Vagina (tissue), 2 donors: Measurements from ENCODE around the gene TTC23L. TPM values are rescaled to one million over a fixed set of nuclear protein-coding genes. Genes with fewer than 3 reads are reported as not detected.

Experiments
- DNase-seq, 2 donors: peaks; one replicate each; pipeline ENCODE4 v3.0.0-alpha.2; 2017; ENCODE audit errors: extremely low spot score in 2 of 2
- H3K27ac ChIP-seq: fragments of 200-600 bp; sonication (generic); one replicate; pipeline ENCODE4 v1.5.1; 2019
- H3K27me3 ChIP-seq: fragments of 200-600 bp; sonication (generic); one replicate; pipeline ENCODE4 v1.5.1; 2019
- H3K36me3 ChIP-seq, 2 donors: fragments of 200-600 bp; sonication (generic); one replicate each; pipeline ENCODE4 v1.5.1; 2017 to 2019
- H3K4me1 ChIP-seq: fragments of 200-600 bp; sonication (generic); one replicate; pipeline ENCODE4 v1.5.1; 2019
- H3K4me3 ChIP-seq, 2 donors: fragments of 200-600 bp; sonication (generic); 1 replicate in 1 of 2; 2 replicates in 1 of 2; pipeline ENCODE4 v1.5.1; 2016 to 2019
- H3K9me3 ChIP-seq: fragments of 200-600 bp; sonication (generic); one replicate; pipeline ENCODE4 v1.5.1; 2019
- POLR2A ChIP-seq, 2 donors: fragments of 450-650 bp; IDR thresholded peaks; one replicate each; pipeline ENCODE4 v1.6.1; 2017; ENCODE audit warnings: antibody characterized with exemption in 2 of 2, mild to moderate bottlenecking in 2 of 2, moderate library complexity in 2 of 2
- POLR2AphosphoS5 ChIP-seq, 2 donors: sonication (generic); formaldehyde crosslinking; IDR thresholded peaks; one replicate each; pipeline ENCODE4 v1.9.0; 2017; ENCODE audit warnings: antibody characterized with exemption in 2 of 2, mild to moderate bottlenecking in 2 of 2, low read depth in 1 of 2; ENCODE audit not compliant: insufficient read depth in 1 of 2
- intact Hi-C: fragments of 100-400 bp; cut with DNase I; formaldehyde crosslinking; loops from one replicate; pipeline ENCODE4 v1.15.1; 2023
- total RNA-seq: library from RNA; depleted of rRNA; stranded (reverse); fragments of >200 nt; gene quantifications from one replicate; pipeline ENCODE4 v1.2.3, GENCODE V29; 2016
- TF ChIP-seq, protein P1 (sequence below), 3 experiments: fragments of 450-650 bp in 2 of 3; fragments of 200-600 bp in 1 of 3; sonication (generic) in 1 of 3; IDR thresholded peaks; one replicate each; pipeline ENCODE4 v1.5.1; 2017 to 2019; ENCODE audit warnings: antibody characterized with exemption in 3 of 3, mild to moderate bottlenecking in 2 of 3, moderate library complexity in 2 of 3

Gene TTC23L
- total RNA-seq, 1 donor from 2014 or later: 0.25 TPM

DNA sequence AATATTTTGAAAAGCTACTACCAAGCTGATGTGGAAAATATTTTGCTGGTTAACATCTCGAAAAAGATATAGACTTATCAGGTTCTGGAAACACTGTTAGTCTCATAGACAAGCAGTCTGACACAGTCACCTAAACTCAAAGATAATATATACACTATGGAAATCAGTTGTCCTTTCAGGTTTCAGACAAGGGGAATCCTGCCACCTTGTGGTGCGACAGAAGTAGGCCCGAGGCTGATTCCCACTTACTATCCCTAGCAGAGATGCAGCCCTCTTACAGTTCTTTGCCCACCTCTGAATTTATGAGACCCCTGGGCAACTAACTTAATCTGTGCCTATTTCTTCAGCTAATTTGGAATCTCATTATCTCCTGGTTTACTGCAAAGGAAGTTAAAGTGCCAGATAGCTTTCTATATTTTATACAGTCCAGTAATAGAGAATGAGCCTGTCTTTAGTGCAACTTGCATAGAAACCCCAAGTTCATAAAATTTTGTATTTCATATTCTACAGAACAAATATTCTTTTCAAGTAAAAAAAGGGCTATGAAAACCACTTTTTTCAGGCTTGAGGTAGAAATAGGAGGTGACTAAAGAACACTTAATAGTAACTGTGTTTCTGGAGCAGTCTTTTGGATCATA, 59.4 kb downstream of the TTC23L start:
- Histone ChIP-seq H3K9me3 (no peaks in the 10 kb centered on the region), H3K27ac (no peak overlapping the region), H3K4me1 (no peaks in the 10 kb centered on the region), H3K27me3 (no peaks in the 10 kb centered on the region), H3K36me3 (peaks cover 0 to 5% of the 10 kb centered on the region in 2 donors), H3K4me3 (no peak overlapping the region)
- DNase-seq: no peak
- intact Hi-C loops: no loop called here
- TF ChIP-seq, protein P1, sequence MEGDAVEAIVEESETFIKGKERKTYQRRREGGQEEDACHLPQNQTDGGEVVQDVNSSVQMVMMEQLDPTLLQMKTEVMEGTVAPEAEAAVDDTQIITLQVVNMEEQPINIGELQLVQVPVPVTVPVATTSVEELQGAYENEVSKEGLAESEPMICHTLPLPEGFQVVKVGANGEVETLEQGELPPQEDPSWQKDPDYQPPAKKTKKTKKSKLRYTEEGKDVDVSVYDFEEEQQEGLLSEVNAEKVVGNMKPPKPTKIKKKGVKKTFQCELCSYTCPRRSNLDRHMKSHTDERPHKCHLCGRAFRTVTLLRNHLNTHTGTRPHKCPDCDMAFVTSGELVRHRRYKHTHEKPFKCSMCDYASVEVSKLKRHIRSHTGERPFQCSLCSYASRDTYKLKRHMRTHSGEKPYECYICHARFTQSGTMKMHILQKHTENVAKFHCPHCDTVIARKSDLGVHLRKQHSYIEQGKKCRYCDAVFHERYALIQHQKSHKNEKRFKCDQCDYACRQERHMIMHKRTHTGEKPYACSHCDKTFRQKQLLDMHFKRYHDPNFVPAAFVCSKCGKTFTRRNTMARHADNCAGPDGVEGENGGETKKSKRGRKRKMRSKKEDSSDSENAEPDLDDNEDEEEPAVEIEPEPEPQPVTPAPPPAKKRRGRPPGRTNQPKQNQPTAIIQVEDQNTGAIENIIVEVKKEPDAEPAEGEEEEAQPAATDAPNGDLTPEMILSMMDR (IDR thresholded peaks at IDR 0.05): peak; percentile 55 to 86 (median 79)
- TF ChIP-seq POLR2AphosphoS5 (IDR thresholded peaks at IDR 0.05; ENCODE audit: insufficient read depth in 1 of 2, low read depth in 1 of 2): no peak

DNA sequence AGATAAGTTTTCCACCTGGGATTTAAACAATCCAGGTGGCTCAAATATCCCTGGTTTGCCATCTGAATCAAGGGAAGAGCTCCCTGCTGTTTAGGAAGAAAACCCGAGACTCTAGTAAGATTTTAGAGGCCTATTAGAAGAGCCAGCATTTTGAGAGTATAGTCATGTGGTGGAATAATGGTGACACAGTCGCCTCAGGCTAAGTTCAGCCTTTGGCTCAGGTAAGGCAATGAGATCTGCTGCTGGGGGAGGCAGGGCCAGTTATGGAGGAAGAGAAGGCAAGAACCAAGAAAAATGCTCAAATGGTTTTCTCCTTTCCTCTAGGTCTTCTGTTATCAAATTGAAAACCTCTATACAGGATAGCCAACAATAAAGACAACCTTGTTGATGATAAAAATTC, 60.1 kb downstream of the TTC23L start:
- intact Hi-C loops: no loop called here
- Histone ChIP-seq H3K9me3 (no peaks in the 10 kb centered on the region), H3K4me3 (no peak overlapping the region), H3K27ac (no peak overlapping the region), H3K36me3 (peaks cover 0 to 5% of the 10 kb centered on the region in 2 donors), H3K27me3 (no peaks in the 10 kb centered on the region), H3K4me1 (no peaks in the 10 kb centered on the region)
- no peak for DNase-seq
- TF ChIP-seq POLR2AphosphoS5 (IDR thresholded peaks at IDR 0.05; ENCODE audit: insufficient read depth in 1 of 2, low read depth in 1 of 2) (no peak), POLR2A (IDR thresholded peaks at IDR 0.05) (no peak)
- TF ChIP-seq, protein P1 (IDR thresholded peaks at IDR 0.05): no peak

DNA sequence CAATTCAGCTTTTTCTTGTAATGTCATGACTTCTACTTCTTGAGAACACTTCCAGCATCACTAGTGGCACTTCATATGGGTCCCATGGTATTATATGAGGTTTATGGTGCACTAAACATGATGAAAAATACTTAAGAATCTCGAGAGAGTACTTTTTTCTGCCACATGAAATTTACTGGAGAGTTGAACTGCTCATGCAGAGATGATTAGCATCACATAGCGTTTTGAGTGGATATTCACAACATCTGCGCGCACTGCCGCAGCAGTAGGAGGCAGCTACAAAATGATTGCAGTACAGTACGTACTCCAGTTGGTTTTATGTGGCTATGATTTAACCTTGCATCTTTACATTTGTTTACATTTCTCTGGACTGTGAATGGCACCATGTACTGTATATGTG, 61.7 kb downstream of the TTC23L start:
- Histone ChIP-seq H3K4me1 (no peaks in the 10 kb centered on the region), H3K36me3 (peaks cover 0 to 11% of the 10 kb centered on the region in 2 donors), H3K4me3 (no peak overlapping the region), H3K27ac (no peak overlapping the region), H3K9me3 (no peaks in the 10 kb centered on the region), H3K27me3 (no peaks in the 10 kb centered on the region)
- intact Hi-C loops: loop anchor here (5.0 kb wide), 1 partner anchor 423 kb away; no protein-coding TSS in a partner anchor
- DNase-seq: no peak
- TF ChIP-seq POLR2AphosphoS5 (IDR thresholded peaks at IDR 0.05; ENCODE audit: insufficient read depth in 1 of 2, low read depth in 1 of 2) (no peak), POLR2A (IDR thresholded peaks at IDR 0.05) (no peak)
- TF ChIP-seq, protein P1 (IDR thresholded peaks at IDR 0.05): no peak

DNA sequence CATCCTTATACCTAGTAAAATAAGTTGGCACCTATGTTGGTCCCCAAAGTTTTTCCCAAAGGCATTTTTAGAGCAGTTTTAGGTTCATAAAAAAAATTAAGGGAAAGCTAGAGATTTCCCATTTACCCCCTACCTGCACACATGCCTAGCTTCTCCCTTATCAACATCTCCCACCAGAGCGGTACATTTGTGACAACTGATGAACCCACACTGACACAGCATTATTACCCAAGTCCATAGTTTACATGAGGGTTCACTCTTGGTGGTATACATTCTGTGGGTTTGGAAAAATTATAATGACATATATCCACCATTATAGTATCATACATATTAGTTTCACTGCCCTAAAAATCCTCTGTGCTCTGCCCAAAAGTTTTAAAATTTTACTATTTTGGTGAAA, 64.3 kb downstream of the TTC23L start:
- intact Hi-C loops: loop anchor here (5.0 kb wide), 1 partner anchor 426 kb away; no protein-coding TSS in a partner anchor
- H3K9me3 ChIP-seq: no peaks in the 10 kb centered on the region
- peaks cover 0 to 11% of the 10 kb centered on the region in 2 donors for H3K36me3 ChIP-seq
- H3K4me1 ChIP-seq: no peaks in the 10 kb centered on the region
- DNase-seq: no peak
- no peak overlapping the region for H3K4me3 ChIP-seq
- TF ChIP-seq POLR2A (IDR thresholded peaks at IDR 0.05) (no peak), POLR2AphosphoS5 (IDR thresholded peaks at IDR 0.05; ENCODE audit: insufficient read depth in 1 of 2, low read depth in 1 of 2) (no peak)
- TF ChIP-seq, protein P1 (IDR thresholded peaks at IDR 0.05): no peak
- H3K27me3 ChIP-seq: no peaks in the 10 kb centered on the region
- H3K27ac ChIP-seq: no peak overlapping the region

DNA sequence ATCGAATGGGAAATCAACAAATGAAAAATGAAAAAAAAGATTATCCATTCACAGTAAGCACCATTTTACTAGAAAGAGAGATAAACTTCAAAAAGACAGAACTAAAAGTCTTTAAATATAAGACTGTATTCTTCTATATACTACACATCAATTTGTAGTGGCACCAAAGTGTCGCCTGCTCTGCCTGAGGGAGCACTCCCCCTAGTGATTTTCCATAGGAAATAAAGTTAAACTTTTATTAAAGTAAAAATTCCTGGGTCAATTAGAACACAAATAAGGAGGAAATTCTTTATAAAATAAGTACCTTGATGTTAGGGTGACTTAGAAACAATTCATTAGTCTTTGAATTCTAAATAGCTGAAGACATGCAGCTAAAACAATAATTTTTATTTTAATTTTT, 66.6 kb downstream of the TTC23L start:
- Histone ChIP-seq H3K9me3 (no peaks in the 10 kb centered on the region), H3K4me1 (no peaks in the 10 kb centered on the region), H3K36me3 (peaks cover 0 to 32% of the 10 kb centered on the region in 2 donors), H3K27ac (no peak overlapping the region), H3K27me3 (no peaks in the 10 kb centered on the region), H3K4me3 (no peak overlapping the region)
- intact Hi-C loops: no loop called here
- no peak for DNase-seq
- no peak for TF ChIP-seq POLR2A (IDR thresholded peaks at IDR 0.05)
- TF ChIP-seq POLR2AphosphoS5 (IDR thresholded peaks at IDR 0.05; ENCODE audit: insufficient read depth in 1 of 2, low read depth in 1 of 2): no peak
- TF ChIP-seq, protein P1 (IDR thresholded peaks at IDR 0.05): no peak
